SK-N-SH (cell line): ENCODE measurements around the gene PEAK1. TPM values are rescaled to one million over a fixed set of nuclear protein-coding genes. Genes with fewer than 3 reads are reported as not detected.

Source experiments
- CTCF ChIA-PET: fragments of 300-600, 350-600 bp; formaldehyde crosslinking; extraction: SDS; loops from one replicate; lab custom pipeline; 2021; lab: Yijun Ruan, JAX
- POLR2A ChIA-PET: fragments of 350-600 bp; sonication (Branson Sonifier 250); formaldehyde crosslinking; extraction: SDS; loops from one replicate; lab custom pipeline; 2020; ENCODE audit warnings: antibody characterized with exemption, inconsistent platforms; lab: Yijun Ruan, JAX
- DNase-seq: peaks from one replicate; pipeline ENCODE4 v3.0.0; 2012
- H2AFZ ChIP-seq: fragments of 200-600 bp; sonication (generic); 2 replicates; pipeline ENCODE4 v1.8.1; 2016; ENCODE audit warnings: antibody characterized with exemption, mild to moderate bottlenecking, low read depth
- H3F3A ChIP-seq: fragments of 200-600 bp; sonication (generic); replicated peaks from 2 replicates; pipeline ENCODE3; 2016; ENCODE audit warnings: antibody characterized with exemption, mild to moderate bottlenecking; ENCODE audit not compliant: insufficient read depth
- H3K27ac ChIP-seq, 2 experiments: fragments of 200-500 bp in 1 of 2; fragments of 200-600 bp in 1 of 2; sonication (Bioruptor generic) in 1 of 2; sonication (generic), shearing (Covaris generic) in 1 of 2; 2 replicates each; pipeline versions ENCODE4 v1.5.1 to v1.6.1; 2014 to 2016; ENCODE audit warnings: low read depth in 2 of 2, inconsistent platforms in 1 of 2, low read length in 1 of 2, mild to moderate bottlenecking in 1 of 2, mixed read lengths in 1 of 2
- H3K27me3 ChIP-seq: fragments of 200-600 bp; sonication (generic), shearing (Covaris generic); 2 replicates; pipeline ENCODE4 v1.6.1; 2016; ENCODE audit warnings: mixed run types; ENCODE audit not compliant: insufficient read depth
- H3K36me3 ChIP-seq, 2 experiments: fragments of 200-500 bp in 1 of 2; fragments of 200-600 bp in 1 of 2; sonication (Bioruptor generic) in 1 of 2; sonication (generic) in 1 of 2; replicated peaks in 1 of 2; 2 replicates each; pipeline versions ENCODE3 to v1.5.1; 2014 to 2016; ENCODE audit warnings: low read length in 1 of 2, mild to moderate bottlenecking in 1 of 2; ENCODE audit not compliant: insufficient read depth in 2 of 2, control insufficient read depth in 1 of 2
- H3K4me1 ChIP-seq, 2 experiments: fragments of 200-500 bp in 1 of 2; fragments of 200-600 bp in 1 of 2; sonication (Bioruptor generic) in 1 of 2; sonication (generic), shearing (Covaris generic) in 1 of 2; 2 replicates each; pipeline versions ENCODE4 v1.5.1 to v1.6.1; 2014 to 2016; ENCODE audit warnings: low read depth in 1 of 2, low read length in 1 of 2, mixed run types in 1 of 2; ENCODE audit not compliant: insufficient read depth in 2 of 2, control insufficient read depth in 1 of 2
- H3K4me2 ChIP-seq: fragments of 200-600 bp; sonication (generic), shearing (Covaris generic); 2 replicates; pipeline ENCODE4 v1.6.1; 2017; ENCODE audit warnings: mixed run types
- H3K4me3 ChIP-seq, 2 experiments: fragments of 200-500 bp in 1 of 2; fragments of 200-600 bp in 1 of 2; sonication (Bioruptor generic) in 1 of 2; sonication (generic), shearing (Covaris generic) in 1 of 2; 2 replicates each; pipeline versions ENCODE4 v1.5.1 to v1.8.1; 2014 to 2016; ENCODE audit warnings: low read depth in 2 of 2, inconsistent platforms in 1 of 2, low read length in 1 of 2, mild to moderate bottlenecking in 1 of 2, mixed read lengths in 1 of 2, moderate library complexity in 1 of 2
- H3K79me2 ChIP-seq: fragments of 200-600 bp; sonication (generic); 2 replicates; pipeline ENCODE4 v1.8.1; 2017; ENCODE audit warnings: mild to moderate bottlenecking; ENCODE audit not compliant: insufficient read depth
- H3K9ac ChIP-seq: fragments of 200-600 bp; sonication (generic); 2 replicates; pipeline ENCODE4 v1.6.1; 2017; ENCODE audit warnings: mixed run types
- H3K9me2 ChIP-seq: fragments of 200-600 bp; sonication (generic); 2 replicates; pipeline ENCODE4 v1.6.1; 2017; ENCODE audit warnings: mixed run types
- H3K9me3 ChIP-seq: fragments of 200-600 bp; sonication (generic); 2 replicates; pipeline ENCODE4 v1.6.1; 2017; ENCODE audit warnings: mixed run types, mild to moderate bottlenecking, moderate library complexity
- H4K20me1 ChIP-seq: fragments of 200-600 bp; sonication (generic); 2 replicates; pipeline ENCODE4 v1.6.1; 2017; ENCODE audit warnings: mild to moderate bottlenecking, mixed run types; ENCODE audit not compliant: insufficient read depth
- ELF1 ChIP-seq: IDR thresholded peaks from 2 replicates; pipeline ENCODE4 v1.4.0; 2012
- EP300 ChIP-seq, 2 experiments: IDR thresholded peaks; 2 replicates each; pipeline versions ENCODE4 v1.4.0 to v1.6.1; 2012; ENCODE audit warnings: borderline replicate concordance in 1 of 2, low read depth in 1 of 2, low read length in 1 of 2
- FOXM1 ChIP-seq: IDR thresholded peaks from 2 replicates; pipeline ENCODE4 v1.4.0; 2012; ENCODE audit warnings: low read depth, mild to moderate bottlenecking
- GABPA ChIP-seq: IDR thresholded peaks from 2 replicates; pipeline ENCODE4 v1.4.0; 2012; ENCODE audit warnings: low read depth, mild to moderate bottlenecking
- GATA2 ChIP-seq: sonication (generic); formaldehyde crosslinking; IDR thresholded peaks from 2 replicates; pipeline ENCODE4 v1.5.0; 2020; ENCODE audit warnings: mild to moderate bottlenecking, missing genetic modification reagents
- MXI1 ChIP-seq: IDR thresholded peaks from 2 replicates; pipeline ENCODE4 v1.6.1; 2012; ENCODE audit warnings: mild to moderate bottlenecking, low read depth, low read length, improper control_type of control experiment
- POLR2AphosphoS5 ChIP-seq: IDR thresholded peaks from 2 replicates; pipeline ENCODE4 v1.6.1; 2012; ENCODE audit warnings: low read depth, low read length
- RCOR1 ChIP-seq: fragments of 150-350 bp; IDR thresholded peaks from 2 replicates; pipeline ENCODE4 v1.6.1; 2017; ENCODE audit warnings: antibody characterized with exemption, low read length
- RFX5 ChIP-seq: IDR thresholded peaks from 2 replicates; pipeline ENCODE4 v1.6.1; 2012; ENCODE audit warnings: mild to moderate bottlenecking, improper control_type of control experiment, low read length
- SIN3A ChIP-seq: IDR thresholded peaks from 2 replicates; pipeline ENCODE4 v1.6.1; 2012; ENCODE audit warnings: low read depth, mild to moderate bottlenecking, low read length, moderate library complexity, borderline replicate concordance
- SMC3 ChIP-seq: IDR thresholded peaks from 2 replicates; pipeline ENCODE4 v1.6.1; 2012; ENCODE audit warnings: low read depth, low read length, improper control_type of control experiment
- TCF12 ChIP-seq: IDR thresholded peaks from 2 replicates; pipeline ENCODE4 v1.4.0; 2012
- WGBS: methylation state at CpG from one replicate; pipeline ENCODE4 v1.1.6; 2017; ENCODE audit warnings: low lambda C conversion rate; 5-methylcytosine and 5-hydroxymethylcytosine counted together
- polyA plus RNA-seq, 3 experiments: library from polyadenylated mRNA; depleted of rRNA; stranded (reverse); fragments of >200 nt; gene quantifications; 2 replicates each; pipeline ENCODE4 v1.2.3, GENCODE V29; 2012
- TF ChIP-seq, protein P1 (sequence below): IDR thresholded peaks from 2 replicates; pipeline ENCODE4 v1.6.1; 2012; ENCODE audit warnings: mild to moderate bottlenecking, low read depth, low read length, moderate library complexity
- TF ChIP-seq, protein P2 (sequence below): fragments of 200-600 bp; sonication (generic); IDR thresholded peaks from 2 replicates; pipeline ENCODE4 v1.6.1; 2017; ENCODE audit warnings: antibody characterized with exemption, mild to moderate bottlenecking, moderate library complexity
- TF ChIP-seq, protein P3 (sequence below): IDR thresholded peaks from 2 replicates; pipeline ENCODE4 v1.4.0; 2012; ENCODE audit warnings: low read depth, borderline replicate concordance
- TF ChIP-seq, protein P4 (sequence below): IDR thresholded peaks from 2 replicates; pipeline ENCODE4 v1.4.0; 2012; ENCODE audit warnings: low read depth
- TF ChIP-seq, protein P5 (sequence below): IDR thresholded peaks from 2 replicates; pipeline ENCODE4; 2012

Gene PEAK1
- polyA plus RNA-seq, 1 of the 3 experiments (the other 2 are of a cell fraction), result 9.0 TPM

DNA sequence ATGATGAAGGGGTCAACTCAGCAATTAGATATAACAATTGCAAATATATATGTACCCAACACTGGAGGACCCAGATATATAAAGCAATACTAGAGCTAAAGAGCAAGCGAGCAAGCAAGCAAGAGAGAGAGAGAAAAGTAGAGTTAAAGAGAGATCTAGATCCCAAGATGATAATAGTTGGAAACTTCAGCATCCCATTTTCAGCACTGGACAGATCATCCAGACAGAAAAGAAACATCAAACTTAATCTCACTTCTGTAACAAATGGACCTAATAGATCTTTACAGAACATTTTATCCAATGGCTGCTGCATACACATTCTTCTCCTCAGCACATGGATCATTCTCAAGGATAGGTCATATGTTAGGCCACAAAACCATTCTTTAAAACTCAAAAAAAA lies 23.2 kb downstream of the PEAK1 start:
- H3K9me2 ChIP-seq, result no peaks in the 10 kb centered on the region
- H3K27me3 ChIP-seq, result no peaks in the 10 kb centered on the region
- no peaks in the 10 kb centered on the region for H3K4me1 ChIP-seq
- H3K9ac ChIP-seq, result no peak overlapping the region
- WGBS, result 85% methylated on average over 1 of the region's 1 CpG
- H3F3A ChIP-seq, result peaks cover 12% of the 10 kb centered on the region
- no peak overlapping the region for H3K4me2 ChIP-seq
- H4K20me1 ChIP-seq, result peaks cover 52% of the 10 kb centered on the region
- DNase-seq, result no peak
- TF ChIP-seq, protein P1, sequence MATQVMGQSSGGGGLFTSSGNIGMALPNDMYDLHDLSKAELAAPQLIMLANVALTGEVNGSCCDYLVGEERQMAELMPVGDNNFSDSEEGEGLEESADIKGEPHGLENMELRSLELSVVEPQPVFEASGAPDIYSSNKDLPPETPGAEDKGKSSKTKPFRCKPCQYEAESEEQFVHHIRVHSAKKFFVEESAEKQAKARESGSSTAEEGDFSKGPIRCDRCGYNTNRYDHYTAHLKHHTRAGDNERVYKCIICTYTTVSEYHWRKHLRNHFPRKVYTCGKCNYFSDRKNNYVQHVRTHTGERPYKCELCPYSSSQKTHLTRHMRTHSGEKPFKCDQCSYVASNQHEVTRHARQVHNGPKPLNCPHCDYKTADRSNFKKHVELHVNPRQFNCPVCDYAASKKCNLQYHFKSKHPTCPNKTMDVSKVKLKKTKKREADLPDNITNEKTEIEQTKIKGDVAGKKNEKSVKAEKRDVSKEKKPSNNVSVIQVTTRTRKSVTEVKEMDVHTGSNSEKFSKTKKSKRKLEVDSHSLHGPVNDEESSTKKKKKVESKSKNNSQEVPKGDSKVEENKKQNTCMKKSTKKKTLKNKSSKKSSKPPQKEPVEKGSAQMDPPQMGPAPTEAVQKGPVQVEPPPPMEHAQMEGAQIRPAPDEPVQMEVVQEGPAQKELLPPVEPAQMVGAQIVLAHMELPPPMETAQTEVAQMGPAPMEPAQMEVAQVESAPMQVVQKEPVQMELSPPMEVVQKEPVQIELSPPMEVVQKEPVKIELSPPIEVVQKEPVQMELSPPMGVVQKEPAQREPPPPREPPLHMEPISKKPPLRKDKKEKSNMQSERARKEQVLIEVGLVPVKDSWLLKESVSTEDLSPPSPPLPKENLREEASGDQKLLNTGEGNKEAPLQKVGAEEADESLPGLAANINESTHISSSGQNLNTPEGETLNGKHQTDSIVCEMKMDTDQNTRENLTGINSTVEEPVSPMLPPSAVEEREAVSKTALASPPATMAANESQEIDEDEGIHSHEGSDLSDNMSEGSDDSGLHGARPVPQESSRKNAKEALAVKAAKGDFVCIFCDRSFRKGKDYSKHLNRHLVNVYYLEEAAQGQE, result peak; percentile 40; the same call in 1 of the 2 replicates
- TF ChIP-seq SMC3, result no peak
- TF ChIP-seq, protein P2, sequence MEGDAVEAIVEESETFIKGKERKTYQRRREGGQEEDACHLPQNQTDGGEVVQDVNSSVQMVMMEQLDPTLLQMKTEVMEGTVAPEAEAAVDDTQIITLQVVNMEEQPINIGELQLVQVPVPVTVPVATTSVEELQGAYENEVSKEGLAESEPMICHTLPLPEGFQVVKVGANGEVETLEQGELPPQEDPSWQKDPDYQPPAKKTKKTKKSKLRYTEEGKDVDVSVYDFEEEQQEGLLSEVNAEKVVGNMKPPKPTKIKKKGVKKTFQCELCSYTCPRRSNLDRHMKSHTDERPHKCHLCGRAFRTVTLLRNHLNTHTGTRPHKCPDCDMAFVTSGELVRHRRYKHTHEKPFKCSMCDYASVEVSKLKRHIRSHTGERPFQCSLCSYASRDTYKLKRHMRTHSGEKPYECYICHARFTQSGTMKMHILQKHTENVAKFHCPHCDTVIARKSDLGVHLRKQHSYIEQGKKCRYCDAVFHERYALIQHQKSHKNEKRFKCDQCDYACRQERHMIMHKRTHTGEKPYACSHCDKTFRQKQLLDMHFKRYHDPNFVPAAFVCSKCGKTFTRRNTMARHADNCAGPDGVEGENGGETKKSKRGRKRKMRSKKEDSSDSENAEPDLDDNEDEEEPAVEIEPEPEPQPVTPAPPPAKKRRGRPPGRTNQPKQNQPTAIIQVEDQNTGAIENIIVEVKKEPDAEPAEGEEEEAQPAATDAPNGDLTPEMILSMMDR, result no peak
- TF ChIP-seq, protein P3, sequence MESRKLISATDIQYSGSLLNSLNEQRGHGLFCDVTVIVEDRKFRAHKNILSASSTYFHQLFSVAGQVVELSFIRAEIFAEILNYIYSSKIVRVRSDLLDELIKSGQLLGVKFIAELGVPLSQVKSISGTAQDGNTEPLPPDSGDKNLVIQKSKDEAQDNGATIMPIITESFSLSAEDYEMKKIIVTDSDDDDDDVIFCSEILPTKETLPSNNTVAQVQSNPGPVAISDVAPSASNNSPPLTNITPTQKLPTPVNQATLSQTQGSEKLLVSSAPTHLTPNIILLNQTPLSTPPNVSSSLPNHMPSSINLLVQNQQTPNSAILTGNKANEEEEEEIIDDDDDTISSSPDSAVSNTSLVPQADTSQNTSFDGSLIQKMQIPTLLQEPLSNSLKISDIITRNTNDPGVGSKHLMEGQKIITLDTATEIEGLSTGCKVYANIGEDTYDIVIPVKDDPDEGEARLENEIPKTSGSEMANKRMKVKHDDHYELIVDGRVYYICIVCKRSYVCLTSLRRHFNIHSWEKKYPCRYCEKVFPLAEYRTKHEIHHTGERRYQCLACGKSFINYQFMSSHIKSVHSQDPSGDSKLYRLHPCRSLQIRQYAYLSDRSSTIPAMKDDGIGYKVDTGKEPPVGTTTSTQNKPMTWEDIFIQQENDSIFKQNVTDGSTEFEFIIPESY, result no peak
- TF ChIP-seq, all 33 proteins: peak for 1
- ChIA-PET CTCF (no interaction called here), POLR2A (no interaction called here)
- Histone ChIP-seq H3K9me3 (0 out of 2 replicates have a peak, but pooled peaks cover 35% of the 10 kb centered on the region), H3K79me2 (peaks cover 100% of the 10 kb centered on the region), H2AFZ (no peak overlapping the region), H3K36me3 (peaks cover 0 to 36% of the 10 kb centered on the region in 2 experiments), H3K4me3 (no peak overlapping the region), H3K27ac (no peak overlapping the region)

DNA sequence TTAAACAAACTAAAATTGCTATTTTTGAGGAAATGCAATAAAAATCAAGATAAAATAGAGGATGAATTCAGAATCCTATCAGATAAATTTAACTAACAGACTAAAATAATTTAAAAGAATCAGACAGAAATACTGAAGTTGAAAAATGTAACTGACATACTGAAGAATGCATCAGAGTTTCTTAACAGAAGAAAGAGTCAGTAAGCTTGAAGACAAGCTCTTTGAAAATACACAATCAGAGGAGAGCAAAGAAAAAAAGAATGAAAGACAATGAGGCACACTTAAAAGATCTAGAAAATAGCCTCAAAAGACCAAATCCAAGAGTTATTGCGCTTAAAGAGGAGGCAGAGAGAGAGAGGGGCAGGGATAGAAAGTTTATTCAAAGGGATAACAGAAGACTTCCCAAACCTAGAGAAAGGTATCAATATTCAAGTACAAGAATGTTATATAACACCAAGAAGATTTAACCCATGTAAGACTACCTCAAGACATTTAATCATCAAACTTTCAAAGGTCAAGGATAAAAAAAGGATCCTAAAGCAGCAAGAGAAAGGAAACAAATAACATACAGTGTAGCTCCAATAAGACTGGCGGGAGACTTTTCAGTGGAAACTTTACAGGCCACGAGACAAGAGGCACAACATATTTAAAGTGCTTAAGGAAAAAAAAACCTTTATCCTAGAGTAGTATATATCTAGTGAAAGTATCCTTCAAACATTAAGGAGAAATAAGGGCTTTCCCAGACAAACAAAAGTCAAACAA lies 24.7 kb downstream of the PEAK1 start:
- ChIA-PET CTCF (no interaction called here), POLR2A (no interaction called here)
- H3K27me3 ChIP-seq, result no peaks in the 10 kb centered on the region
- no peak overlapping the region for H3K4me3 ChIP-seq
- no peak overlapping the region for H3K9ac ChIP-seq
- TF ChIP-seq, protein P4, sequence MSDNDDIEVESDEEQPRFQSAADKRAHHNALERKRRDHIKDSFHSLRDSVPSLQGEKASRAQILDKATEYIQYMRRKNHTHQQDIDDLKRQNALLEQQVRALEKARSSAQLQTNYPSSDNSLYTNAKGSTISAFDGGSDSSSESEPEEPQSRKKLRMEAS, result no peak
- TF ChIP-seq SIN3A (no peak), GABPA (no peak), EP300 (IDR thresholded peaks at IDR 0.05; ENCODE audit: borderline replicate concordance in 1 of 2, low read depth in 1 of 2, low read length in 1 of 2) (no peak), MXI1 (no peak), POLR2AphosphoS5 (no peak), TCF12 (no peak), RFX5 (no peak), RCOR1 (no peak), GATA2 (CRISPR knock-in tag) (no peak), ELF1 (no peak), FOXM1 (no peak)
- TF ChIP-seq, protein P5, sequence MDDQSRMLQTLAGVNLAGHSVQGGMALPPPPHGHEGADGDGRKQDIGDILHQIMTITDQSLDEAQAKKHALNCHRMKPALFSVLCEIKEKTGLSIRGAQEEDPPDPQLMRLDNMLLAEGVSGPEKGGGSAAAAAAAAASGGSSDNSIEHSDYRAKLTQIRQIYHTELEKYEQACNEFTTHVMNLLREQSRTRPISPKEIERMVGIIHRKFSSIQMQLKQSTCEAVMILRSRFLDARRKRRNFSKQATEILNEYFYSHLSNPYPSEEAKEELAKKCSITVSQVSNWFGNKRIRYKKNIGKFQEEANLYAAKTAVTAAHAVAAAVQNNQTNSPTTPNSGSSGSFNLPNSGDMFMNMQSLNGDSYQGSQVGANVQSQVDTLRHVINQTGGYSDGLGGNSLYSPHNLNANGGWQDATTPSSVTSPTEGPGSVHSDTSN, result no peak
- no peak for DNase-seq
- peaks cover 0 to 5% of the 10 kb centered on the region in 2 experiments; a peak in 2 of 4 replicates for H3K4me1 ChIP-seq
- no peak overlapping the region for H3K27ac ChIP-seq
- H3K79me2 ChIP-seq, result peaks cover 100% of the 10 kb centered on the region
- H3K9me2 ChIP-seq, result no peaks in the 10 kb centered on the region
- H4K20me1 ChIP-seq, result peaks cover 67% of the 10 kb centered on the region
- H3K36me3 ChIP-seq, result peaks cover 0 to 33% of the 10 kb centered on the region in 2 experiments
- WGBS, result 89% methylated on average over 3 of the region's 3 CpGs
- peaks cover 6% of the 10 kb centered on the region for H3F3A ChIP-seq
- H2AFZ ChIP-seq, result no peak overlapping the region
- 0 out of 2 replicates have a peak, but pooled peaks cover 33% of the 10 kb centered on the region for H3K9me3 ChIP-seq
- H3K4me2 ChIP-seq, result no peak overlapping the region
